GM13977 (cell line): ENCODE measurements around the gene LIPG.

Experiments used
- DNase-seq: peaks from one replicate; pipeline ENCODE4 v3.0.0; 2012; ENCODE audit warnings: low spot score
- in situ Hi-C: fragments of 300-500 bp; cut with MboI; formaldehyde crosslinking; loops from one replicate; pipeline ENCODE4 v1.12.0; 2022; ENCODE audit warnings: low sequenced_read_pairs, low pct_unique_long_range_greater_than_20kb, mixed read lengths, inconsistent platforms; ENCODE audit not compliant: unreplicated experiment
- TF ChIP-seq, protein P1 (sequence below): IDR thresholded peaks from 2 replicates; pipeline ENCODE4 v1.5.1; 2012; ENCODE audit warnings: mild to moderate bottlenecking, control low read depth; ENCODE audit not compliant: insufficient read depth; ENCODE audit errors: extremely low read depth, missing control alignments

The LIPG gene

DNA sequence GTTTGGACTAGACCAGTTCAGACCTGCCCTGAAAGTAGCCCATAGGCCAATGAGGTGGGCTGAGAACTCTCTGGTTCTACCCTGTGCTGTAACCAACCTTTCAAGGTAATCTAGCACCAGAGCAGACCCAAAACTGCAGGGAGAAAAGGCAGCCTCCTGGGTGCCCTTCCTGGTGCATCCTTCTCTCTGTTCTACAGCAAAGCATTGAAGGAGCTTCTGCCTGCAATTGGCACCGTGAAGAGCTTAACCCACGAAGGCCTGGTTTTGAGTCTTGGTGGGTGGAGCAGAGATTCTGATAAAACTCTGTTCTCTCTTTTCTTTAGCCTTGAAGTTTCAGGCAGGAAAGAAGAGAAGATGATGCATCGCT, 55.5 kb downstream of the LIPG start:
- TF ChIP-seq, protein P1, sequence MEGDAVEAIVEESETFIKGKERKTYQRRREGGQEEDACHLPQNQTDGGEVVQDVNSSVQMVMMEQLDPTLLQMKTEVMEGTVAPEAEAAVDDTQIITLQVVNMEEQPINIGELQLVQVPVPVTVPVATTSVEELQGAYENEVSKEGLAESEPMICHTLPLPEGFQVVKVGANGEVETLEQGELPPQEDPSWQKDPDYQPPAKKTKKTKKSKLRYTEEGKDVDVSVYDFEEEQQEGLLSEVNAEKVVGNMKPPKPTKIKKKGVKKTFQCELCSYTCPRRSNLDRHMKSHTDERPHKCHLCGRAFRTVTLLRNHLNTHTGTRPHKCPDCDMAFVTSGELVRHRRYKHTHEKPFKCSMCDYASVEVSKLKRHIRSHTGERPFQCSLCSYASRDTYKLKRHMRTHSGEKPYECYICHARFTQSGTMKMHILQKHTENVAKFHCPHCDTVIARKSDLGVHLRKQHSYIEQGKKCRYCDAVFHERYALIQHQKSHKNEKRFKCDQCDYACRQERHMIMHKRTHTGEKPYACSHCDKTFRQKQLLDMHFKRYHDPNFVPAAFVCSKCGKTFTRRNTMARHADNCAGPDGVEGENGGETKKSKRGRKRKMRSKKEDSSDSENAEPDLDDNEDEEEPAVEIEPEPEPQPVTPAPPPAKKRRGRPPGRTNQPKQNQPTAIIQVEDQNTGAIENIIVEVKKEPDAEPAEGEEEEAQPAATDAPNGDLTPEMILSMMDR = no peak
- in situ Hi-C loops = no loop called here
- DNase-seq = no peak

DNA sequence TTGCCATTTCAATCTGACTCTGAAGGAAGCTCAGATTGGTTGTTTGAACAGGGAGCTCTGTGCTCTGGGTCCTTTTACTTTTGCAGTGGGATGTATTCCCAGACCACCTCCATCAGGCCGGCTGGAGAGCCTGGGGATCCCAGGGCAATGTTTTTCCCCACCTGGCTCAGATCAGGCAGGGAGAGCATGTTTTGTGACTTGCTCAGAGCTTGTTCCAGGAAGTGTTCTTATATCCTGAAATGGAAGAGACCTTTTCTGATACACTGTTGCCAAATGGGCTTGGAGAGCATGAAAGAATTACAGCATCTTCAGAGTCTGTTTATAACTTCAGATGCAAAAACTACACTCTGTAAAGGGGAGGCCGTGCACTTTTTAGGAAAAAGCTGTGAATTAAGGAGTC, 56.0 kb downstream of the LIPG start:
- DNase-seq = no peak
- TF ChIP-seq, protein P1 = no peak
- in situ Hi-C loops = no loop called here

DNA sequence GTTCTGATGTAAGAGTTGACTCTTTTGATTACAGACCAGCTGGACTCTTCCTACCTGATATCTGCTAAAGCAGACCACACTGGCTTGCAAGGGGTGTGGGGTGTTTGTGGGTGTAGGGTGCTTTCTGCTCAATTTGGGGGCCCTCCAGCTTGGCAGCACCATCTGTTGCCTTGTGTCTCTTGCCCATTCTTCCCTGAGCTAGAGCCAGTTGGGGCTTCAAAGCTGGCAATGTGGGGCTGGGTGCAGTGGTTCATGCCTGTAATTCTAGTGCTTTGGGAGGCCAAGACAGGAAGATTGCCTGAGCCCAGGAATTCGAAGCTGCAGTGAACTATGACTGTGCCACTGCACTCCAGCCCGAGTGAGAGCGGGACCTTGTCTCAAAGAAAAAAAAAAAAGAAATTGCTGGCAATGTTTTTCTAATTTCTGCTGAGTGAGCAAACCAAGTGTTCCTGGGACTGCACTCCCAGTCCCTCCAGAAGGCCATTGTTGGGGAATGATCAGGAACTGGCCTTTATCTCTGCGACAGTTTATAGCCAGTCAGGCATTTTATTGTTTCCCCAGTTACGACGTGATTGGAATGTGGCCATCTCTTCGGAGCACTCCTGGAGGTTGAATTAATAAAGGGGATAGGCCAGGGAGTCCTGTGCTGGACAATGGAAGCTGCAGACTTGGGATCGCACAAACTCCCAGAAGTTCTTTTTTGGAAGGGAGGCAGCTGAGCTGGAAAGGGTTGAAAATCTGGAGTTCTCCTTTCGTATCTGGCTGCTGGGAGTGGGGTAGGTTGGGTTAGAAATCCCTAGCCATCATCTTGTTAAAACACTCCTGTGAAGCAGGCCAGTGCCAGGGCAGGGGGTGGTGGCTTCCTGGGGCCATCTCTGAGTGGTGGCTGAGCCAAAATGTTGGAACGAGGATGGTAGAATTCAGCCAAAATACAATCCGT, 57.2 kb downstream of the LIPG start:
- no peak for DNase-seq
- in situ Hi-C loops = no loop called here
- TF ChIP-seq, protein P1 = no peak

GRCh38 chr18:49619801-49620200, 57.9 kb downstream of the LIPG start:
- DNase-seq = no peak
- in situ Hi-C loops = no loop called here
- TF ChIP-seq, protein P1 = no peak

DNA sequence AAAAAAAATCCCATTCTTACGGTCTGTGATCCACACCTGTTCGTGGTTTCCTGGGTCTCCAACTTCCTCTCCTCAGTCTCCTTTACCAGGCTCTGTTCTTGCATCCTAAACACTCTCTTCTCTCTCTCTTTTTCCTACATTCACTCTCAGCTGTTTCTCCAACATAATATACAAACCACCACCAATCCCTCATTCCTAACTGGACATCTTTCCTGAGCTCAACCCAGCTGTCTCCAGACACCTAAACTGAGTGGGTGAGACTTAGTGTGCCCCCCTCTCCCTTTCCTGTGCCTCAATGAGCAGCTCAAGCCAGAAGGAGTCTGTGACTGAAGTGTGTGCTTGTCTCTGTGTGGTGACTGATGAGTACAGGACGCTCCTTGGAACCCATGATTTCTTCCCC, 59.4 kb downstream of the LIPG start:
- no peak for DNase-seq
- in situ Hi-C loops = no loop called here
- TF ChIP-seq, protein P1 = no peak

GRCh38 chr18:49621717-49622351, 60.0 kb downstream of the LIPG start:
- DNase-seq = no peak
- in situ Hi-C loops = no loop called here
- TF ChIP-seq, protein P1 = no peak
